ENCODE data around the gene RIOX2.
A peak's percentile ranks its signal among the peaks of the same experiment; 100 is the strongest.
"Not testable (repeated sequence)": the region's sequence is repeated elsewhere in the genome, so short reads cannot be mapped to it uniquely, and the experiment has no call there.

RIOX2 gene

GRCh38 chr3:97971679-97972567 is at the start of gene RIOX2:
RIOX2 (minus strand) TSS chr3:97972431; CDS start chr3:97967593, 4,838 bp downstream.
- peak; percentile 57 for DNase-seq

GRCh38 chr3:98020412-98020811 is 48.2 kb upstream of the RIOX2 start:
- DNase-seq: no peak

GRCh38 chr3:98018301-98018700 is 46.1 kb upstream of the RIOX2 start:
- DNase-seq: no peak

GRCh38 chr3:98014268-98014585 is 42.0 kb upstream of the RIOX2 start:
- DNase-seq: no peak

- no peak for DNase-seq
Measured at GRCh38 chr3:98013411-98014267, 41.4 kb upstream of the RIOX2 start.

- no peak for DNase-seq
Measured at GRCh38 chr3:98012979-98013378, 40.7 kb upstream of the RIOX2 start.

GRCh38 chr3:98010883-98011449 is 38.7 kb upstream of the RIOX2 start:
- DNase-seq: not testable (repeated sequence)

GRCh38 chr3:98010194-98010882 is 38.1 kb upstream of the RIOX2 start:
- no peak for DNase-seq

GRCh38 chr3:98008855-98009254 is 36.6 kb upstream of the RIOX2 start:
- DNase-seq: no peak

- no peak for DNase-seq
Measured at GRCh38 chr3:98005438-98005837, 33.2 kb upstream of the RIOX2 start.

GRCh38 chr3:98004721-98005120 is 32.5 kb upstream of the RIOX2 start:
- no peak for DNase-seq

- DNase-seq: no peak
Measured at GRCh38 chr3:98003306-98003969, 31.2 kb upstream of the RIOX2 start.

GRCh38 chr3:98002717-98003116 is 30.5 kb upstream of the RIOX2 start:
- DNase-seq: no peak

- no peak for DNase-seq
Measured at GRCh38 chr3:97999994-98000393, 27.8 kb upstream of the RIOX2 start.

- no peak for DNase-seq
Measured at GRCh38 chr3:97999103-97999502, 26.9 kb upstream of the RIOX2 start.

GRCh38 chr3:97996988-97997387 is 24.8 kb upstream of the RIOX2 start:
- no peak for DNase-seq

- DNase-seq: no peak
Measured at GRCh38 chr3:97994328-97994945, 22.2 kb upstream of the RIOX2 start.

GRCh38 chr3:97993526-97993925 is 21.3 kb upstream of the RIOX2 start:
- DNase-seq: no peak

GRCh38 chr3:97992547-97993173 is 20.4 kb upstream of the RIOX2 start:
- DNase-seq: no peak

- no peak for DNase-seq
Measured at GRCh38 chr3:97991293-97991682, 19.1 kb upstream of the RIOX2 start.

GRCh38 chr3:97990624-97991292 is 18.5 kb upstream of the RIOX2 start:
- no peak for DNase-seq

All from DMS79 (cell line).